Activated CD8-positive, alpha-beta memory T cell treated with anti-CD3 and anti-CD28 coated beads, Interleukin-2, amount 10 ng/mL, durations not matched to agents 7 days and 5 days (primary cell): ENCODE measurements around the gene DHX29. TPM values are rescaled to one million over a fixed set of nuclear protein-coding genes. Genes with fewer than 3 reads are reported as not detected.

ENCODE experiments used
- ATAC-seq: fragments of 150-1000 bp; cut with Tn5 transposase; one replicate; pipeline ENCODE4 v1.10.0; 2021; ENCODE audit warnings: moderate library complexity
- CTCF ChIA-PET: fragments of 350-600 bp; sonication (Branson Sonifier 250); formaldehyde crosslinking; loops from one replicate; lab custom pipeline; 2021; ENCODE audit warnings: antibody characterized with exemption; lab: Charles Lee
- DNase-seq: peaks from one replicate; pipeline ENCODE4 v3.0.0-alpha.2; 2020
- H3K27ac Mint-ChIP-seq: one replicate; pipeline ENCODE4 v1.8.0; 2021; ENCODE audit warnings: mild to moderate bottlenecking, mixed read lengths
- H3K27me3 Mint-ChIP-seq: one replicate; pipeline ENCODE4 v1.8.0; 2021; ENCODE audit warnings: mixed read lengths
- H3K36me3 Mint-ChIP-seq: one replicate; pipeline ENCODE4 v1.8.0; 2021; ENCODE audit warnings: mild to moderate bottlenecking, mixed read lengths
- H3K4me1 Mint-ChIP-seq: one replicate; pipeline ENCODE4 v1.8.0; 2021; ENCODE audit warnings: mixed read lengths
- H3K4me3 Mint-ChIP-seq: one replicate; pipeline ENCODE4 v1.8.0; 2021; ENCODE audit warnings: mild to moderate bottlenecking, moderate library complexity, mixed read lengths
- H3K9me3 Mint-ChIP-seq: one replicate; pipeline ENCODE4 v1.8.0; 2022; ENCODE audit warnings: low read depth, mixed read lengths
- total RNA-seq, 2 experiments: library from RNA; stranded (reverse); gene quantifications; one replicate each; pipeline ENCODE4 v1.2.3, GENCODE V29; 2021

The DHX29 gene
- total RNA-seq, 2 experiments from 2014 or later: 17.1 to 17.3 TPM

- CTCF ChIA-PET: interaction anchor here (0.7 to 2.9 kb wide), 12 partner anchors 9 to 343 kb away, joined by 3 to 12 read pairs (median 4); partner anchors contain the start of genes GPX8 and MCIDAS
- no peaks in the 10 kb centered on the region for H3K27me3 Mint-ChIP-seq
- H3K27ac Mint-ChIP-seq: no peak overlapping the region
- H3K9me3 Mint-ChIP-seq: peaks cover 3% of the 10 kb centered on the region
- peaks cover 19% of the 10 kb centered on the region for H3K4me1 Mint-ChIP-seq
- peaks cover 22% of the 10 kb centered on the region for H3K36me3 Mint-ChIP-seq
- ATAC-seq (no peak), DNase-seq (no peak)
- no peak overlapping the region for H3K4me3 Mint-ChIP-seq
Observed at GRCh38 chr5:55306641-55307382, 682 bp downstream of the DHX29 start.

GRCh38 chr5:55305345-55305744 lies 2.1 kb downstream of the DHX29 start:
- Mint-ChIP-seq H3K9me3 (peaks cover 5% of the 10 kb centered on the region), H3K4me3 (no peak overlapping the region), H3K27ac (no peak overlapping the region), H3K27me3 (no peaks in the 10 kb centered on the region), H3K36me3 (peaks cover 23% of the 10 kb centered on the region), H3K4me1 (peaks cover 9% of the 10 kb centered on the region)
- CTCF ChIA-PET: interaction anchor here (0.5 to 1.8 kb wide), 3 partner anchors 18 to 74 kb away, joined by 3 to 4 read pairs (median 3); no protein-coding TSS in a partner anchor
- DNase-seq (no peak), ATAC-seq (no peak)

- Mint-ChIP-seq H3K4me3 (no peak overlapping the region), H3K4me1 (peaks cover 8% of the 10 kb centered on the region), H3K9me3 (peaks cover 5% of the 10 kb centered on the region), H3K27me3 (no peaks in the 10 kb centered on the region), H3K27ac (no peak overlapping the region), H3K36me3 (peaks cover 25% of the 10 kb centered on the region)
- ATAC-seq: no peak
- no peak for DNase-seq
- CTCF ChIA-PET: no interaction called here
Observed at GRCh38 chr5:55304584-55304983, 2.9 kb downstream of the DHX29 start.

- H3K27ac Mint-ChIP-seq: no peak overlapping the region
- H3K4me1 Mint-ChIP-seq: peaks cover 8% of the 10 kb centered on the region
- CTCF ChIA-PET: no interaction called here
Observed at GRCh38 chr5:55303238-55303690, 4.2 kb downstream of the DHX29 start.

GRCh38 chr5:55300890-55301289 lies 6.6 kb downstream of the DHX29 start:
- H3K27me3 Mint-ChIP-seq: no peaks in the 10 kb centered on the region
- no peak overlapping the region for H3K27ac Mint-ChIP-seq
- ATAC-seq: no peak
- no peak overlapping the region for H3K4me3 Mint-ChIP-seq
- H3K9me3 Mint-ChIP-seq: peaks cover 5% of the 10 kb centered on the region
- CTCF ChIA-PET: interaction anchor here (0.7 to 1.2 kb wide), 2 partner anchors 9 to 154 kb away, joined by 3 read pairs; no protein-coding TSS in a partner anchor
- no peak for DNase-seq
- H3K4me1 Mint-ChIP-seq: peaks cover 8% of the 10 kb centered on the region
- peaks cover 47% of the 10 kb centered on the region for H3K36me3 Mint-ChIP-seq

More at GRCh38 chr5:55303238-55303690, 4.2 kb downstream of the DHX29 start:
- H3K4me3 Mint-ChIP-seq: no peak overlapping the region
- H3K27me3 Mint-ChIP-seq: no peaks in the 10 kb centered on the region
- ATAC-seq (no peak), DNase-seq (no peak)
- peaks cover 5% of the 10 kb centered on the region for H3K9me3 Mint-ChIP-seq
- peaks cover 29% of the 10 kb centered on the region for H3K36me3 Mint-ChIP-seq

- ATAC-seq (no peak), DNase-seq (no peak)
- no peaks in the 10 kb centered on the region for H3K9me3 Mint-ChIP-seq
- H3K27ac Mint-ChIP-seq: no peak overlapping the region
- CTCF ChIA-PET: interaction anchor here (2.0 kb wide), 1 partner anchor 13 kb away, joined by 4 read pairs; the partner anchor contains the start of genes DHX29 and MTREX
- peaks cover 60% of the 10 kb centered on the region for H3K36me3 Mint-ChIP-seq
- H3K4me1 Mint-ChIP-seq: no peaks in the 10 kb centered on the region
- H3K4me3 Mint-ChIP-seq: no peak overlapping the region
- H3K27me3 Mint-ChIP-seq: no peaks in the 10 kb centered on the region
Observed at GRCh38 chr5:55294935-55295334, 12.6 kb downstream of the DHX29 start.

- H3K27ac Mint-ChIP-seq: no peak overlapping the region
Observed at GRCh38 chr5:55290991-55291390, 16.5 kb downstream of the DHX29 start.

GRCh38 chr5:55289808-55290207 lies 17.7 kb downstream of the DHX29 start:
- H3K36me3 Mint-ChIP-seq: peaks cover 41% of the 10 kb centered on the region
- no peaks in the 10 kb centered on the region for H3K27me3 Mint-ChIP-seq
- H3K9me3 Mint-ChIP-seq: no peaks in the 10 kb centered on the region
- no peak overlapping the region for H3K4me3 Mint-ChIP-seq
- H3K27ac Mint-ChIP-seq: no peak overlapping the region
- ATAC-seq: no peak
- no peaks in the 10 kb centered on the region for H3K4me1 Mint-ChIP-seq
- CTCF ChIA-PET: no interaction called here
- no peak for DNase-seq

More at GRCh38 chr5:55290991-55291390, 16.5 kb downstream of the DHX29 start:
- H3K4me1 Mint-ChIP-seq: no peaks in the 10 kb centered on the region
- H3K4me3 Mint-ChIP-seq: no peak overlapping the region
- DNase-seq (no peak), ATAC-seq (no peak)
- no peaks in the 10 kb centered on the region for H3K9me3 Mint-ChIP-seq
- CTCF ChIA-PET: no interaction called here
- H3K27me3 Mint-ChIP-seq: no peaks in the 10 kb centered on the region
- H3K36me3 Mint-ChIP-seq: peaks cover 48% of the 10 kb centered on the region

- Mint-ChIP-seq H3K4me3 (no peak overlapping the region), H3K36me3 (peaks cover 32% of the 10 kb centered on the region), H3K27me3 (no peaks in the 10 kb centered on the region), H3K9me3 (no peaks in the 10 kb centered on the region), H3K4me1 (no peaks in the 10 kb centered on the region), H3K27ac (no peak overlapping the region)
- DNase-seq (no peak), ATAC-seq (no peak)
- CTCF ChIA-PET: no interaction called here
Observed at GRCh38 chr5:55286411-55286933, 21.0 kb downstream of the DHX29 start.

GRCh38 chr5:55278778-55279177 lies 28.7 kb downstream of the DHX29 start:
- no peak overlapping the region for H3K27ac Mint-ChIP-seq
- H3K9me3 Mint-ChIP-seq: no peaks in the 10 kb centered on the region
- ATAC-seq (no peak), DNase-seq (no peak)
- CTCF ChIA-PET: no interaction called here
- peaks cover 36% of the 10 kb centered on the region for H3K36me3 Mint-ChIP-seq
- H3K4me1 Mint-ChIP-seq: no peaks in the 10 kb centered on the region
- H3K4me3 Mint-ChIP-seq: no peak overlapping the region
- no peaks in the 10 kb centered on the region for H3K27me3 Mint-ChIP-seq

- CTCF ChIA-PET: no interaction called here
- no peak overlapping the region for H3K4me3 Mint-ChIP-seq
- ATAC-seq (no peak), DNase-seq (no peak)
- H3K36me3 Mint-ChIP-seq: peaks cover 34% of the 10 kb centered on the region
- H3K9me3 Mint-ChIP-seq: no peaks in the 10 kb centered on the region
- H3K27me3 Mint-ChIP-seq: no peaks in the 10 kb centered on the region
- no peaks in the 10 kb centered on the region for H3K4me1 Mint-ChIP-seq
- no peak overlapping the region for H3K27ac Mint-ChIP-seq
Observed at GRCh38 chr5:55276771-55277170, 30.7 kb downstream of the DHX29 start.

GRCh38 chr5:55258339-55258738 lies 49.2 kb downstream of the DHX29 start:
- H3K27me3 Mint-ChIP-seq: no peaks in the 10 kb centered on the region
- CTCF ChIA-PET: no interaction called here
- no peaks in the 10 kb centered on the region for H3K4me1 Mint-ChIP-seq
- ATAC-seq: no peak
- no peak for DNase-seq
- peaks cover 25% of the 10 kb centered on the region for H3K36me3 Mint-ChIP-seq
- no peaks in the 10 kb centered on the region for H3K9me3 Mint-ChIP-seq
- H3K4me3 Mint-ChIP-seq: no peak overlapping the region
- no peak overlapping the region for H3K27ac Mint-ChIP-seq

- H3K27ac Mint-ChIP-seq: no peak overlapping the region
- no peaks in the 10 kb centered on the region for H3K9me3 Mint-ChIP-seq
- CTCF ChIA-PET: no interaction called here
Observed at GRCh38 chr5:55254802-55255201, 52.7 kb downstream of the DHX29 start.

GRCh38 chr5:55250064-55250463 lies 57.4 kb downstream of the DHX29 start:
- no peaks in the 10 kb centered on the region for H3K4me1 Mint-ChIP-seq
- H3K27ac Mint-ChIP-seq: no peak overlapping the region
- H3K36me3 Mint-ChIP-seq: peaks cover 8% of the 10 kb centered on the region
- ATAC-seq (no peak), DNase-seq (no peak)
- H3K4me3 Mint-ChIP-seq: no peak overlapping the region
- H3K9me3 Mint-ChIP-seq: peaks cover 3% of the 10 kb centered on the region
- H3K27me3 Mint-ChIP-seq: peaks cover 21% of the 10 kb centered on the region
- CTCF ChIA-PET: no interaction called here

More at GRCh38 chr5:55254802-55255201, 52.7 kb downstream of the DHX29 start:
- no peak overlapping the region for H3K4me3 Mint-ChIP-seq
- peaks cover 19% of the 10 kb centered on the region for H3K36me3 Mint-ChIP-seq
- no peak for ATAC-seq
- DNase-seq: no peak
- H3K4me1 Mint-ChIP-seq: no peaks in the 10 kb centered on the region
- H3K27me3 Mint-ChIP-seq: peaks cover 17% of the 10 kb centered on the region
